ENCODE measurements around the gene ANKRD27. TPM values are rescaled to one million over a fixed set of nuclear protein-coding genes. Genes with fewer than 3 reads are reported as not detected.

Gene ANKRD27
- total RNA-seq = 32.0 and 34.7 TPM in 2 replicates

DNA sequence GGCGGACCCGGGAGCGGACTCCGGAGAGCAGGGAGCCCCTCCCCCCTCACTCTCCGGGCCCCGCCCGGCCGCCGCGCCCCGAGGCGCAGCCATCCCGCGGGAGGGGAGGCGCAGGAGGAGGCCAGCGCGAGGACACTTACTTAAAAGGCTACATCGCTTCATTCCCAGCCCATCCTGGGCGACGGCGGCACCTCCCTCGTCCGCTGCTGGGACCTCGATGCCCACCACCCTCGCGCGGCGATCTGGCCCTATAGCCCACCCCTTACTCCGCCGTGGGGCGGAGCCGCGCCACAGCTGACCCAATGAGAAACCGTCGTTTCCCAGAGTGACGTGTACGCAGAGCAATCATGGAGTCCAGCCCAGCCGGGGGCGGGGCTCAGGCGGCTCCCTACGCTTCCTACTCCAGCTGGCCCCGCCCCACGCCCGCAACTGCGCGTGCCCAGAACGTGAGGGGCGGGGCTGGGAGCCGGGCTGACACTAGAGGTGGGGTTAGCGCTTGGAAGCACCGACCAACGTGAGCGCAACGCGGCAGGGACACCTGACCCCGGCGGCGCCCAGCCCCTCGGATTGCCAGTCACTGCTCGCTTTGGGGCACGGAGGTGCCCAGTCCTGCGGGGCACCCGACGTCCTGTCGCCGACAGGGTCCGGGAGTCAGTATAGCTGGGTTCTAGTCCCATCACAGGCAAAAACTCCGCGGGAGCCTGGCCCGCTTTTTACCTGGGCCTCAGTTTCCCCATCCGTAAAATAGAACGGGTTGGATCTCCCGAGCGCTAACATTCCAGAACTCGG, at the start of gene ANKRD27:
Gene ANKRD27 (minus strand): TSS at position 250 of the 789 bp plus-strand sequence. CDS start 16,165 bp downstream, outside the sequence.

GRCh38 chr19:32719611-32720059, 44.7 kb upstream of the ANKRD27 start, which contains the start of gene TDRD12:
Gene TDRD12 (plus strand): TSS chr19:32719767. CDS start chr19:32720073, 306 bp downstream.

DNA sequence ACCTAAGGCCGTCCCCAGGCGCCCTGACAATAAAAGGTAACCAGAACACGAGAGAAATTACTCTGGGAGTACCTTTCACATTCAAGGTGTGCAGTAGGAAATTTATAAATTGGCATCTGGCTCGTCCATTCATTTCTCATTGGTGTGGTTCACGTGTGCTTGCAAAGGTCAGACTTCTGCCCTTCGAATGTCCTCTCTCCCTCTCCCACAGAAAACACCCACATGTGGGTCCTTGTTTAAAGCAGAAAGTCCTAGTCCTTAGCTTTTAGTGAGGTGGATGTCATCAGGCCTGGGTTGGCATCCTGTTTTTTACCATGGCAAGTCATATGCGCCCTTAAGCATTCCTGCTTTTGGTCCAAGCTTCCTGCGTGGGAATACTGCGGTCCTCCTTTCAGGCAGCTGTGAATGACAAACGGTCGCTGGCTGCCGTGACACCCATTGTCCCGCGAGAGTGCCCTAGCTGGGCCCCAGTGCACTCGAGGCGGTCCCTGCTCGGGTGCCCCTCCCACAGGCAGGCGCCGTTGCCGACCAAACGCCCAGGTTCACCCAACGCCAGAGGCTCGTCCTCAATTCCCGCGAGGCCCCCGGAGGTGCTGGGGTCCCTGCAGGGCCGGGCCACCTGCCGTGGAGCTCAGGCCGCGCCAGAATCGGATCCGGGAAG, 16.4 kb upstream of the ANKRD27 start, which contains the start of gene NUDT19:
Gene NUDT19 (plus strand): TSS at position 531 of the 661 bp plus-strand sequence. CDS start 140 bp downstream, outside the sequence.

DNA sequence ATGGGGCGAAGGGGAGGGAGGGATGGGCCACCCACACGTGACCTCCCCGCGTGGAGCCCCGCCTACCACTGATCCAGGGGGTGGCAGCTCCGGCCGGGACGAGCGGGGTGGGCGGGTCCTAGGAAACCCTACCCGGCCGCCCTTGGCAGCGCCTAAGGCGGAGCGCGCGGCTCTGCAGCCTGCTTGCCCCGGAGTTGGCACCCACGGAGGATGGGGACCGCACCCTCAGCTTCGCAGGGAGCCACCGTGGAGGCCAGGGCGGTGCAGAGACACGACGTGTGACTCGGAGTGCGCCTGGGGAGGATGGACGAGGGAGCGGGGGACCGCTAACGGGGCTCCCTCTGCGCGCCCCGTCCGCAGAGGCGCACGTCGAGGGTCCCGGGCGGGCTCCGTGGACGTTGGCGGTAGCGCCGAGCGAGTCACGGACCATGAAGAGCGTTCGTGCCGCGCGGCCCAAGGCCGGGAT, 773 bp upstream of the ANKRD27 start, which contains the start of gene RGS9BP:
Gene RGS9BP (plus strand): TSS at position 129 of the 466 bp plus-strand sequence. CDS start 416 bp downstream, outside the sequence.

DNA sequence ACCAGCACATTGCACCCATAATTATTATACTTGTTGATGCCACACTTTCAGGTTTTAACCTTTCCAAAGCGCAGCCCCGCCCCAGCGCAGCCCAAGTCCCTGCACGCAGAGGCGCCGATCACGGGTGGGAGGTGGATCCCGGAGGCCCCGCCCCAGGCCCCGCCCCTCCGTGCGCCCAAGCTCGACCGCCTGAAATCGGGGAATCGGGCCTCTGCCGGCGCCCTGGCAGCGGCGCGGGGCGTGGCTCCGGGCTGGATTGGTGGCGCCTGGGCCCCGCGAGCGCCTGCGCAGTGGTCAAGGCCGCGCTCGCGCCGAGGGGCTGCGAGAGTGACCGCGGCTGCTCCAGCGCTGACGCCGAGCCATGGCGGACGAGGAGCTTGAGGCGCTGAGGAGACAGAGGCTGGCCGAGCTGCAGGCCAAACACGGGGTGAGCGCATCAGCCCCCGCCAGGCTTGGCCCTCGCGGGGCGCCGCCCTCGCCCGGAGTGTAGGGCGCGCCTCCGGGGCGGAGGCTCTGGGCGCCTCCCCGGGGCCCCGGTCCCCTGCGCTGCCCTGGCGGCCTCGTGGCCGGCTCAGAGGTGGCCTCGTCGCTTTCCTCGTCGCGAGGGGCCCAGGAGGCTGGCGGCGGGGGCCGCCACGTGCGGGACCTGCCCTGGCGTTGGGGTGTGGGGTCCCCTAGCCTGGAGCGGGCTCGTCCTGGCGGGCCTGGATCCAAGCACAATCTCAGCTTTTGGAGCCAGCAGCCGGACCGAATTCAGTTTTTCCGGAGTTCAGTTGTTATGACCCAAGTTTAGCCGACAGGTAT, 93.9 kb downstream of the ANKRD27 start, which contains the start of gene PDCD5:
Gene PDCD5 (plus strand): TSS at position 290 of the 804 bp plus-strand sequence. CDS start 72 bp downstream, at position 362.

Other genes with a start within 250 kb of the ANKRD27 start
- 117 and 129 TPM in 2 replicates for gene PDCD5, start 94.0 kb downstream of the ANKRD27 start, total RNA-seq
- 0.26 and 0.31 TPM in 2 replicates for gene RGS9BP, start 668 bp upstream of the ANKRD27 start, total RNA-seq
- gene NUDT19, start 16.6 kb upstream of the ANKRD27 start, total RNA-seq = 5.6 and 8.3 TPM in 2 replicates
- 0.25 and 0.40 TPM in 2 replicates for gene TDRD12, start 44.6 kb upstream of the ANKRD27 start, total RNA-seq
- 0.12 TPM in 1 of 2 replicates, not detected in the other for gene SLC7A9, start 194.6 kb upstream of the ANKRD27 start, total RNA-seq

All from aortic smooth muscle cell (primary cell).